Panc1 (cell line): ENCODE results near the gene OTOG. TPM values are rescaled to one million over a fixed set of nuclear protein-coding genes. Genes with fewer than 3 reads are reported as not detected.

Experiments
- ATAC-seq: fragments of 200-7000 bp; cut with Tn5 transposase; 2 replicates; pipeline ENCODE4 v1.9.1; 2020; ENCODE audit warnings: mild to moderate bottlenecking, moderate library complexity
- BruUV-seq: library from RNA; stranded (reverse); fragments of 400-500 nt; replicated peaks from 2 replicates; lab custom pipeline; 2021; lab: Mats Ljungman, UMichigan
- CTCF ChIA-PET: fragments of 300-600 bp; sonication (Branson Sonifier 250); formaldehyde crosslinking; loops from one replicate; lab custom pipeline; 2022; ENCODE audit warnings: antibody characterized with exemption; lab: Charles Lee
- POLR2A ChIA-PET: fragments of 300-600 bp; sonication (Branson Sonifier 250); formaldehyde crosslinking; loops from one replicate; lab custom pipeline; 2022; ENCODE audit warnings: antibody characterized with exemption; lab: Charles Lee
- DNase-seq: peaks from one replicate; pipeline ENCODE4 v3.0.0-alpha.2; 2010; ENCODE audit warnings: low read depth, low spot score
- H3K27ac ChIP-seq: 2 replicates; pipeline ENCODE4 v1.5.1; 2011; ENCODE audit warnings: mild to moderate bottlenecking, low read length, inconsistent platforms
- H3K27me3 ChIP-seq: fragments of 200-500 bp; sonication (Bioruptor generic); 2 replicates; pipeline ENCODE4 v1.6.0; 2014; ENCODE audit warnings: low read length, inconsistent platforms; ENCODE audit not compliant: control insufficient read depth, insufficient read depth
- H3K36me3 ChIP-seq: fragments of 200-500 bp; sonication (Bioruptor generic); 2 replicates; pipeline ENCODE4 v1.5.1; 2014; ENCODE audit warnings: inconsistent platforms, mild to moderate bottlenecking, low read length, moderate library complexity; ENCODE audit not compliant: control insufficient read depth, insufficient read depth
- H3K4me1 ChIP-seq: 2 replicates; pipeline ENCODE4 v1.5.1; 2011; ENCODE audit warnings: inconsistent platforms, mild to moderate bottlenecking, low read length, moderate library complexity; ENCODE audit not compliant: control insufficient read depth, insufficient read depth
- H3K4me3 ChIP-seq, 2 experiments: 2 replicates each; pipeline ENCODE4 v1.5.1; 2011 to 2012; ENCODE audit warnings: low read depth in 2 of 2, low read length in 2 of 2, mild to moderate bottlenecking in 2 of 2, inconsistent platforms in 1 of 2, moderate library complexity in 1 of 2
- H3K9me3 ChIP-seq: fragments of 200-500 bp; sonication (Bioruptor generic); 2 replicates; pipeline ENCODE4 v1.5.1; 2014; ENCODE audit warnings: low read depth, mild to moderate bottlenecking, inconsistent platforms, low read length, moderate library complexity; ENCODE audit not compliant: control insufficient read depth, insufficient read depth
- CTCF ChIP-seq: fragments of 450-650 bp; IDR thresholded peaks from 2 replicates; pipeline ENCODE4 v1.5.1; 2017; ENCODE audit warnings: mild to moderate bottlenecking
- POLR2AphosphoS5 ChIP-seq: IDR thresholded peaks from 2 replicates; pipeline ENCODE4 v1.6.1; 2012; ENCODE audit warnings: mild to moderate bottlenecking, low read depth, low read length, moderate library complexity
- REST ChIP-seq, 2 experiments: IDR thresholded peaks; 2 replicates each; pipeline ENCODE4 v1.6.1; 2011 to 2012; ENCODE audit warnings: low read depth in 2 of 2, control low read depth in 1 of 2, low read length in 1 of 2, mild to moderate bottlenecking in 1 of 2, moderate library complexity in 1 of 2; ENCODE audit not compliant: insufficient read depth in 1 of 2
- SIN3A ChIP-seq: IDR thresholded peaks from 2 replicates; pipeline ENCODE4 v1.6.1; 2012; ENCODE audit warnings: low read depth, mild to moderate bottlenecking, low read length, moderate library complexity, borderline replicate concordance; ENCODE audit not compliant: insufficient read depth
- TCF7L2 ChIP-seq: IDR thresholded peaks from 2 replicates; pipeline ENCODE4 v1.6.1; 2011; ENCODE audit warnings: mild to moderate bottlenecking, low read depth, low read length, inconsistent platforms
- in situ Hi-C: cut with HindIII; loops from 2 replicates; pipeline ENCODE4 v1.10.0; 2016; ENCODE audit warnings: low sequenced_read_pairs, low pct_unique_long_range_greater_than_20kb
- intact Hi-C: fragments of 100-400 bp; cut with micrococcal nuclease; formaldehyde crosslinking; loops from one replicate; pipeline ENCODE4 v1.10.0; 2022; ENCODE audit not compliant: unreplicated experiment
- total RNA-seq: library from RNA; stranded (reverse); gene quantifications from one replicate; pipeline ENCODE4 v1.2.1, GENCODE V29; 2021; ENCODE audit not compliant: unreplicated experiment

OTOG gene
- total RNA-seq, 1 experiment from 2014 or later = not detected

GRCh38 chr11:17564687-17565042 is 17.6 kb downstream of the OTOG start:
- TF ChIP-seq SIN3A (no peak), CTCF (peak; percentile 56)
- ATAC-seq (no peak; the same call in 1 of the 2 replicates), DNase-seq (no peak)
- Histone ChIP-seq H3K27ac (no peak overlapping the region), H3K4me1 (no peaks in the 10 kb centered on the region), H3K4me3 (no peak overlapping the region), H3K9me3 (no peaks in the 10 kb centered on the region), H3K36me3 (no peaks in the 10 kb centered on the region), H3K27me3 (peaks cover 8% of the 10 kb centered on the region)
- intact Hi-C loops = no loop called here
- in situ Hi-C loops = no loop called here
- ChIA-PET CTCF (interaction anchor here (0.6 to 0.7 kb wide), 2 partner anchors 16 to 287 kb away, joined by 3 read pairs; no protein-coding TSS in a partner anchor), POLR2A (no interaction called here)
- no TSS peak for BruUV-seq

- DNase-seq = no peak
- H3K36me3 ChIP-seq = no peaks in the 10 kb centered on the region
- H3K9me3 ChIP-seq = no peaks in the 10 kb centered on the region
- H3K4me3 ChIP-seq = no peak overlapping the region
- no peak overlapping the region for H3K27ac ChIP-seq
- ChIA-PET CTCF (no interaction called here), POLR2A (no interaction called here)
- intact Hi-C loops (no loop called here), in situ Hi-C loops (no loop called here)
- peaks cover 8% of the 10 kb centered on the region for H3K27me3 ChIP-seq
- H3K4me1 ChIP-seq = no peaks in the 10 kb centered on the region
- no peak for ATAC-seq
- BruUV-seq = no TSS peak
- no peak for TF ChIP-seq POLR2AphosphoS5
- TF ChIP-seq CTCF = no peak
- TF ChIP-seq REST (IDR thresholded peaks at IDR 0.05; ENCODE audit: insufficient read depth in 1 of 2, low read depth in 2 of 2, low read length in 1 of 2) = no peak
- no peak for TF ChIP-seq SIN3A
- TF ChIP-seq TCF7L2 = no peak
Observed at GRCh38 chr11:17568944-17569343, 21.9 kb downstream of the OTOG start.

- no peak overlapping the region for H3K4me3 ChIP-seq
- H3K27me3 ChIP-seq = peaks cover 8% of the 10 kb centered on the region
- ChIA-PET POLR2A (no interaction called here), CTCF (no interaction called here)
- no peaks in the 10 kb centered on the region for H3K9me3 ChIP-seq
- intact Hi-C loops (no loop called here), in situ Hi-C loops (no loop called here)
- ATAC-seq (no peak), DNase-seq (no peak)
- H3K4me1 ChIP-seq = no peaks in the 10 kb centered on the region
- BruUV-seq = no TSS peak
- TF ChIP-seq REST (IDR thresholded peaks at IDR 0.05; ENCODE audit: insufficient read depth in 1 of 2, low read depth in 2 of 2, low read length in 1 of 2) (no peak), CTCF (no peak), POLR2AphosphoS5 (no peak), TCF7L2 (no peak), SIN3A (no peak)
- no peaks in the 10 kb centered on the region for H3K36me3 ChIP-seq
- no peak overlapping the region for H3K27ac ChIP-seq
Observed at GRCh38 chr11:17570034-17570433, 23.0 kb downstream of the OTOG start.
